GM21619 (cell line): ENCODE measurements around the gene SCN10A.

Source experiments
- ATAC-seq: cut with Tn5 transposase; IDR thresholded peaks from one replicate; pipeline ENCODE4 v1.9.1; 2021; ENCODE audit not compliant: unreplicated experiment

SCN10A gene

DNA sequence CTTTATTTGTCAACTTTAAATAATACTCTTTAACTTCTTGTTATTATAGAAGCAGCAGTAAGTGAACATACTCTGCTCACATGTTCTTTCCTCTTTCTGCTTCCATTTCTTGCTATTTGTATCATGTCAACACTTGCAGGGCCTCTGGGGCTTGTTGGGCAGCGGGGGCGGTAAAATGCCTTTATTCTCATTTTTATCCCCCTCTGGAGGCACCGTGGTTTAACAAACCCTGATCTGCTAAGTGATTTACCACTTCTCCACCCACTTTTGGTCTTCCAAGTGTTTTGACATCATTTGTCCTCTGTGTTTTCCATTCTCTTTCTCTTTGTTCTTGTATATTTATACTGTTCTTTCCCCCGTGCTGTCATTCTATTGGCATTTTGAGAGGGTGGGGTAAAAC, 33.9 kb downstream of the SCN10A start:
- ATAC-seq, result no peak

DNA sequence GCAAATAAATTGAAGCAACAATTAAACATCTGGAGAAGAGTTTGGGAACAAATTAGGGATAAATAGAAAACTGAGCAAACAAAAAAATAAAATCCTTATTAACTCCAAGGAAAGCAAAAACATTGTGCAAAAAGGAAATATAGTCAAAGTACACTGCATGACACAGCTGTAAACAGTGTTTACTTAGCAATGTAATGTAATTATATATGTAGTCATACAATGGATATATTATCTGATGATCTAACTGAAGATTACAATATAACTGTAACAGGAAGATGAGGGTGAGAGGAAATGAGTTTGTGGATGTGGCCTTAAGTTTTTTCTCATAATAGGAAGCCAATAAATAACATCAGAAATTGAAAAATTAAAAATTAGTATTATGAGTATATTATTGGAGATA, 42.5 kb downstream of the SCN10A start:
- no peak for ATAC-seq

DNA sequence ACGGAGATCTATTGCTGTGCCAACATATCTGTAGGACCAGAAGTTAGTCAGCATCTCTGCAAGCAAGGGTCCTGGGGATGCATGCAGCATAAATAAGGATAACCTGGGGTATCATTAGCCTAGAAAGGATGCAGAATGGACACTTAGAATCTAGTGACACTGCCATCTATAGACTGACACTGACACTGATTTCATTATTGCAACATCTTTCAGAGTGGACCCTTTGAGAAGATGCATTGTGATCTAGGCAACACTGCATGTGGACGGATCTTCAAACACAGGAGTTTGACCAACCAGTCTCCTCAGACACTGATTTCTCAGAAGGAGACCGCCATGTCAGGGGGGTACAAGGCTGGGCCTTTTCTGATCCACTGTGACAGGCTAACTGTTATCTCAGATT, 52.4 kb downstream of the SCN10A start:
- ATAC-seq, result no peak

DNA sequence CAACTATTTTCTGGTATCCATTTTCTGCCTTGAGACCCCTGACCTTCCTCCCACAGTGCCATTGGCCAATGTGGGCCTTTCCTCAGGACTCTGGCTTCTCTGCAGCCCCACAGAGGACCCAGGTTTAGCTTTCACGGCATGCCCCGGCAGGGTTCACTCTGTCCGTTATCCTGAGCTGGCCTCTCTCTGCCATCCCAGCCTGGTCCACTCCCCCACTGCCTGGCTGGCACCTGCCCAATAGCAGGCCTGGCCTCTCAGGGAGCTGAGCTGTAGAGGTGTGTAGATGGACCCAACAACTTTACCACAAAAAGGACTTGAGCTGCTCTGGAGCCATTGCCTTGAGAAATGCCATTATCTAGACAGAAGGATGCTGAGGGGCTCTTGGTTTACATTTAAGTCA, 57.5 kb downstream of the SCN10A start:
- no peak for ATAC-seq

DNA sequence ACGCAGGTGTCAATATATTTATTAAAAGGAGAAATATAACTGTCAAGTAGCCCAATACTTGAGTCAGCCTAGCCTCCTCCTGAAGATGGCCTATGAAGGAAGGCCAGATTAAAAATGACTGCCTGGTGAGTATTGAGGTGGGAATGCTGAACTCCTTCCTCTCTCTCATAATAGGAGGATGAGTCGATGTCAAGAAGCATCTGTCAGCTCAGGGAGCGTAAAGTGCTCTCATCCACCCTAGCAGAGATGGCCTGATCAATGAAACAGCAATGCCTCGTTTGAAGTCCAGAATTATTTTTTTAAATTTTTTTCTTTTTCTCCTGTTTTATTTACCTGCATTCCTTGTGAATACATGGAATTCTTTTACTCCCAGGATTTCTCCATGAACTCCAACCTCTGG, 58.3 kb downstream of the SCN10A start:
- no peak for ATAC-seq

DNA sequence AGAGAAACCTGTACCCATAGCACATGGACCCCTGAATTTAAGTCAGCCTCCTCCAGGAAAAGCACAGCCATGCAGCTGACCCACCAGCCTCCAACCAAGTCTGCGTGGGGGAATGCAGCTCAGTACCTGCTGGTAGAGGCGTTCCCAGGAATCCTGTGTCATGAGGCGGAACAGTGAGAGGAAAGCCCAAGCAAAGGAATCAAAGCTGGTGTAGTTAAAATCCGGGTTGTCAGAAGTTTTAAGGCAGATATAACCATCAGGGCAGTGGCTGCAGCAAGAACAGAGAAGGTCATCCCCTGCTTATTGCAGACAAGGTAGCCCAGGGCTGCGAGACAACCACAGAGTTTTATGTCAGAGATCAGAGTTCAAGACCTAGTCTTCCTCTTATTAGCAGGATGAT, 59.1 kb downstream of the SCN10A start:
- no peak for ATAC-seq

DNA sequence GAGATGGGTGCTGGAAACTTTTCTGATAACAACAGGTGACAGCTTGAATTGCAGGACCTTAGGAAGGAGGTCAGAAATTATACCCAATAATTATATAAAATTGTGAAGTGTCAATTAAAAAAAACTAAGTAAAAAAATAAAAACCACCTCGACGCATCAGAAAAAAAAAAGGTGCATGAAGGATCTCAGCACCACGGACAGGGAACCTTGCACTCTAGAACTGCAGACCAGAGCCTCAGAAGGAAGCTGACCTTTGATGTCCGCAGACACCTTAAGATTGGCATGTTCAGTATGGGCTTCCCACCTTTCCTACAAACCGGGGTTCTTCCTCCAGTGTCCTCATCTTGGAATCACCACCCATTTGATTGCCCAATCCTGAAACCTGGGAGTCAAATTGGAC, 60.9 kb downstream of the SCN10A start:
- no peak for ATAC-seq

DNA sequence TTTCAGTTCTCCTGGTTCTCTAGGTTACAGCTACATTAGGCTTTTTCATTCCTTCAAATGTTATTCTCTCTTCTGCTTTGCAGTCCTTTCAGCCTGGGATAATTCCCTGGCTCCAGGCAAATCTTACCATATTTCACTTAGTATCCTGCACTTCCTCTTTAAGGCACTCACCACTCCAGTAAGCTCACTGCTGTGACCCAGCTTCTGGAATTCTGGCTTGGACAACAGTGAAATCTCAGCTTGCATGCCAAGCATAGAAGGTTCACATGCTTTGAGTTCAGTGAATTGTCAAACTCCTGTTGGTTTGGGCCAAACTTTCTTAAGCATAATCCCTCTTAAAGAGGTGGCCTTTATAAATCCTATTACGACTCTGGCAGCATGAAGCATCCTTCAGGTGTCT, 69.4 kb downstream of the SCN10A start:
- no peak for ATAC-seq

DNA sequence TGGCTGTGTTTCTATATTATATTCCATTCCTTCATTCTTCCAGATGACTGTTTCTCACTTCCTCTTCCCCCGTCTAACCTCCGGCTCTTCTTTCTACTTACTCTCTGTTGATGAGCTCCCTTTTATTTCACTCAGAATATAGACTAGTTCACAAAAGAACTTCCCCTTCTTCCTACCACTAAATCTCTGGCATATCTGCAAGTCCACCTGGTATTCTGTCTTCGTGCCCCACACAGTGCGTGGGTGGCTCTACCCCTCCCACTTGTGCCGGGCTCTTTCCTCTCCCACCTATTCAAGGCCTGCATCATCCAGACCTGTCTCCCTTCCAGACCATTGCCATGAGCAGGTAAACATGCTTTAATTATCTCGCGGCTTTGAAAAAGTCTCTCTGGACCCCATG, 73.0 kb downstream of the SCN10A start:
- ATAC-seq, result no peak

DNA sequence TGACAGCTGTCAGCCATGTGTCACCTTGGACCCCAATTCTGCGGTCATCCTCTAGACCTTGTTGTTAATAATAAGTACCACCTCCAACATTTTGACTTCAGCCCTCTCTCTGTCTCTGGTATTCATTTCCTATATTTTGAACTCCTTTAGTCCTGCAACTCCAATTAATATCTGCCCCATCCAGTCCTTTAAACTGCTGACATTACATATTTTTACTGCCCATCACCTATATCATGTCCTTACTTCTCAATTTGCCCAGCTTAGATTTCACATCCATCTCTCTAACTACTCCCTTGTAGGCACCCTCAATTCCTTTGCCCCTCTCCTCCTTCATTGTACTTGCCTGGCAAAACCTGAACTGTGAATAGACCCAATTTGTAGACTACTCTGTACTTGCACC, 73.5 kb downstream of the SCN10A start:
- ATAC-seq, result no peak

DNA sequence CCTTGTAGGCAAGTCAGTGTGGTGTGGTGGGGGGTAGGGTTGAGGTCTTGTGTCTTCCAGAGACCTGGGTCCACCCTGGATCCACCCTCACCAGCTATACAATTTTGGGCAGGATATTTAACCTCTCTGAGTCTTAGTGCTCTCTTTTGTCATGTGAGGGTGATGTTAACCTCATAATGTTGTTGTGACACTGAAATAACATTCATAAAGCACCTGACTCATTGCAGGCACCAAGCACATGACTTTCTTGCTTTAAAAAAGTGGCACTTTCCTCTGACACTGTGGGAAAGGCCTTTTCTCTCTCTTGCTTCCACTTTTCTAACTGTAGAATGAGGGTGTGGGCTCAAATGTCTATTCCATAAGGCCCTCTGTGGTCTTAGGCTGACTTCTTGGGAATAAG, 75.5 kb downstream of the SCN10A start:
- no peak for ATAC-seq

DNA sequence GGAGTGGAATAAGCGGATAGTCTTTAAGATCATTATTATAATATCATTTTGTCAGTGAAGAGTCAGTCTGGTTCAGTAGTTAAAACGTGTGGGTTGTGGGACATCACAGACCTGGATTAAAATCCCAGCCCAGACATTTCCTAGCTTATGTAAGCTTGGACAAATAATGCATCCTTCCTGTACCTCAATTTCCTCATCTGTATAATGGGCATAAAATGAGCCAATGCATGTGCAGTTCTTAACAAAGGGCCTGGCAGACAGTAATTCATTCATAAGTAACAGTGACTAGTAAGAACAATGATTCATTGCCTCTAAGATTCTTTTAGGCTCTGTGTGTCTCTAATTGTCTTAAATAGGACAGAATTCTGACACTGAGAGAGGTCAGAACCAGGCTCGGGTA, 76.1 kb downstream of the SCN10A start:
- ATAC-seq, result no peak

DNA sequence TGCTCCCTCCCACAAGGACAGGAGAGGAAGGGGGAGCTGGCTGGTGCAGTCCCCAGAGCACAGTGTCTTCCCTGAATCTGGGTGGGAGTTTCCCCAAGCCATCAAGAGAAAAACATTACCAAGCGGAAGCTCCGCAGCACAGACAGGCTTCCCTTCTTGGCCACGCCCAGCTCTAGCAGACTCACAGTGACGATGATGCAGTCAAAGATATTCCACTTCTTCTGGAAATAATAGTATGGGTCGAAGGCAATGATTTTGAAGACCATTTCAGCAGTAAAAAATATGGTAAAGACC, 76.7 kb downstream of the SCN10A start:
- no peak for ATAC-seq

DNA sequence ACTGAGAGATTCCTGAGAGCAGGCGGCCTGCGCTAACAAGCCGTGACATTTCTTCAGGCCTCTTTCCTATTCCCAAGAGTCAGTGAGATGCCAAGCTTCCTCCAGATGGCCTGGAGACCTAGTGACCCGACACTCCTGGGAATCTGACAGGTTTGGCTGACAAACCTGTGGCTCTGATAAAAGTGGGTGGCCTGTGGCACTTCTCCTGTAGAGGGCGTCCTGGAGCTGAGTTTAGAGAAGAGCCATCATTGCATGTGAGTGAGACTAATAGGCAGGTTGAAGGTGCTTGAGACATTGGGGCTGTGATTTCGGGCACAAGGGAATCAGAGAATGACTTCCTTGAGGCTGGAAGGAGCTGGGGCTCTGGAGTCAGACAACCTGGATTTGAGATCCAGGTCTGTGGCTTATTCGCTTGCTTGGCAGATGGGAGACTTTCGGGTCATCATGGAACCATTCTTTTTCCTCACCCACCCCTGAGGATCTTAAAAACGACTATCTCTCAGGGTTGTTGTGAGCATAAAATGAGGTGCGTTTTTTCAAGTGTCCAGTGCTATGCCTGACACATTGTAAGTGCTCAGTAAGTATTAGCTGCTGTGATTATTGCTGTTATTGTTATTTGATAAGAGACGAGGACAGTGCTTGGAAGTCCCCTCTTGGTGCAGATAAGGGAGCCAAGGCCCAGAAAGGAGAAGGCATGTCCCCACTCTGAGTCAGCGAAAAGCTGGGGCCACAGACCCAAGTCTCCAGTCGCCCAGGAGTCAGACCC, 77.2 kb downstream of the SCN10A start:
- ATAC-seq, result no peak

DNA sequence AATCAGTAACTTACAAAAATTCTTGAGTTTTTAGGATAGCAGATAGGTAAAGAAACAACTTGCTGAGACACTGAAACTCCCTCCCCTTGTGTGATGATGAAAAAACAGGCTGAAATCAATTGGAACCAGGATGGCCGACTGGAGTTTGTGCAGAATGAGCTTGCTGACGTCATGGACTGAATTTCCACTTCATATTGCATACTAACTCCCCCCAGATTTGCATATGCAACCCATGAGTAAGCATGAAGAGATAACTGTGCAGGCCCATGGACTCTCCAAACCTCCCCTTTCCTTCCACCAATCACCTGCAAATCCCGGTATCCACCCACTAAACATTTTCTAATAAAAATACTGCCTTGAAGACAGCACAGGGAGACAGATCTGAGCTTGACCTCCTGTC, 84.5 kb downstream of the SCN10A start:
- ATAC-seq, result no peak

DNA sequence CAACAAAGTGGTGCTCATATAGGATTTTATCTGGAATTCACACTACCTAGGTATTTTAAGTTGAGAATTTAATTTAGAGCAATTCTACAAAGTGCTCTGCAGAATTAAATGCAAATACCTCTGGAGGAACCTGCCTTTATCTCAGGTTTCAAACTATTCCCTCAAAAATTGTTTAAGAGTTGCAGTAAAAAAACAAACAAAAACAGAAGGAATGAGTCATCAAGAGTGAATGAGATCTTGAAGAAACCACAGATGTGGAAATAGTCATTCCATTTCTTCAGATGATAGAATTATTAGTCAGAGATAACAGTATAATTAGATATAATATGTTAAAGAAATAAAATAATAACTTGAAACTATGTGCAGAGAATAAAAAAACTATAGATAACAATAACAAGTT, 85.7 kb downstream of the SCN10A start:
- ATAC-seq, result no peak

DNA sequence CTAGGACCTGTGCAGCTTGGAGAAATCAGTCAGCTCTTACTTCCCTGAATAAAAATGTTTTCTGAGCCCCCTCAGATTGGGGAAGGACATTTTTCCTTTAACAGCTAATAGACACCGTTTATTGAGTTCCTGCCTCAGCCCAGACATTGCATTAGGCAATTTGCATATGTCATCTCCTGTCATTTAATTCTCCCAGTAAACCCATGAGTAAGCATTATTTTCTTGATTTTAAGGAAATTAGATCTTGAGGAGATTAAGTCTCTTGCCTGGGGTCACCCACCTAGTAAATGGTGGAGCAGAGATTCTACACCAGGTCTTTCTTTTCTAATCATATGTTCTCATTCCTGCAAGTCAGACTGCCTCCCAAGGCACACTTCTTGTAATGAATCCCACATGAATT, 88.0 kb downstream of the SCN10A start:
- no peak for ATAC-seq

DNA sequence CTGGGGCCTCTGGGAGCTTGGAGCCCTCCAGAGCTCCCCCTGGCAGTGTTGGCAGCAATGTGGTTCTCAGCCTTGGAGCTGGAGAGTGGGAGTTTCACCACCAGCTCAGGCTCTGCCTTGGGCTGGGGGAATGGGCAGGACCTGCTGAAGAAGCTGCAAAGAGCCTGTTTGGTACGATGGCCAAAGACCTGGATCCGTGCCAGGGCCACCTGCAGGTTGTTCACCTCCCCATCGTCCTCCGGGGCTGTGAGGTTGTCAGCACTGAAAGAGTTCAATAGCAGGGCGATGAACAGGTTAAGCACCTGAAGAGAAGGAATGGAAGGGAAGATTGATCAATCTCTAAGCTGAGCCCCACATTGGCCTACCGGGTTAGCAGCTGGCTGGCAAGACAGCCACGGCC, 89.3 kb downstream of the SCN10A start:
- ATAC-seq, result no peak

DNA sequence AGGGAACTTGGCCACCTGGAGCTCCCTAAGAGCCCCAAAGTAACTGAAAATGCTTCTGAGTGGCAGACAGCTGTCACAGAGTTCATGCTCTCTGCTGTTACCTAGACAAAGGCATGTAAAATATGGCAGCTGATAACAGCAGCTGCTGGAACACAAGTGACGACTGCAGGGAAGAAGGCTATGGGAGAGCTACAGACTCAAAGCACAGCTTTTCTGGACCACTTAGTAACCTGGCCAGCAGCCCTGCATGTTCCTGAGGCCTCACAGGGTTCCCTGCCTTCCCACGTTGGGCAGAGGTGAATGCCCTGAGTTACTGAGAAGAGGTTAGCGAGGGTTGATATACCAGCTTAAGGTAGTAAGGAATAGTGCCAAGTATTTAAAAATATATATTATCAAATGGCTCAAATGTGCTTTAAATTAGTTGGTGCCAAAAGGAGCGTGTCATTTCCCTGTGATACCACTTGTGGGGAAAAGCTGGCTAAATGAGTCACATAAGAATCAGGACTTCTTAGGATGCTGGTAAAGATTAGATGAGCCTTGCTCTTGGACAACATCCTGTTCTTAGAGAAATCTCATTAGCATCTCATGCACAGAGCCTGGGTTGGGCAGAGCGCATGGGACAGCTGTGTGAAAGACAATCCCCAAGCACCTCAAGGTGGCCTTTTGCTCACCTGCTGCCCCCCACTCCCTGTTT, 90.1 kb downstream of the SCN10A start:
- ATAC-seq, result no peak

DNA sequence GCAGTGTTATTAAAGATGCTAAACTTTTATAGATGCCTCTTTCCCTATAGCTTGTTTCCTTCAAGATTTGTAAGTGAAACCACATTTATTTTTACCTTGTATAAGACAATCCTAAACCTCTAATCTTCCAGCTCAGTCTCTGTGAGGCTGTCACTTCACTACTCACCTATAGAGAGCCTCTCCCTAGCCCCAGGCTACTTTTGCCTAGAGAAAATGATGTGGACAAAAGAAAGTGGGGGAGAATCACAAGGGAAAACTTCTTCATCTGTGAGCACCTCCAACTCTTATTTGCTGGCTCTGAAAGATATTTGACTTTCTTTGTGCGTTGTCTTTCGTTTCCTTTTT, 91.7 kb downstream of the SCN10A start:
- ATAC-seq, result no peak

DNA sequence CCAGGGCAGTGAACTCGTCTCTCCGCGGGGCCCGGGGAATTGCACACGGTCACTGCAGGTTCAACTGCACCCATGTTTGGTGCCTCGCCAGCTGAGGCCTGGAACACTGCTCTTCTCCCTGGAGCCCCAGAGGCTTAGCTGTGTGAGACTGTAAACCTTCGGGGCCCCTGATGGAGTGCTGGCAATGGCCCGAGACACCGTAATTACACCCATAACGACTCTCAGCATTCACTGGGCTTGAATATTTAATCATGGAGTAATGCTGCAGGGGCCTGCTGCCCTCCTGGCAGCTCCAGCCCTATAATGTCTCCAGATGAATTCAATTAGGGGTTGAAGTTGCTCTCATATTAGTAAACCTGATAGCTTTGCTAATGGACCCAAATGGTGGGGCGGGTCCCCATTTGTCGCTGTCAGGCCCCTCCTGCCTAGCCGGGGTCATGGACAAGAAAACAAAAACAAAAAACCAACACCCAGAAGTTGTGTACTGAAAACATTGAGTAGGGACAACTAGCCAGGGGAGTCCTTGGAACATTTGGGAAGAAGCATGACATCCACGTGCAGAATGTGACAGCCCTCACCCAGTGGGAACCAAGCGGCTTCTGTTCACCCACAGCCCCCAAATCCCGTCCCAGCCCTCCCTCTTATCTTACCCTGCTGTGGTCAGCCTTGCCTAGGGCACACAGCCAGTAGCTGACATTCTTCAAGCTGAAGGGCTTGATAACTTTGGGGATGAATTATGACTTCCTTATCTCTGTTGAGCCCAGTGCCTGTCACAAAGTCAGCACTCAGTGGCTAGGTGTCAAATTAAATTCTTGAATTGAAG, 92.2 kb downstream of the SCN10A start:
- ATAC-seq, result no peak

DNA sequence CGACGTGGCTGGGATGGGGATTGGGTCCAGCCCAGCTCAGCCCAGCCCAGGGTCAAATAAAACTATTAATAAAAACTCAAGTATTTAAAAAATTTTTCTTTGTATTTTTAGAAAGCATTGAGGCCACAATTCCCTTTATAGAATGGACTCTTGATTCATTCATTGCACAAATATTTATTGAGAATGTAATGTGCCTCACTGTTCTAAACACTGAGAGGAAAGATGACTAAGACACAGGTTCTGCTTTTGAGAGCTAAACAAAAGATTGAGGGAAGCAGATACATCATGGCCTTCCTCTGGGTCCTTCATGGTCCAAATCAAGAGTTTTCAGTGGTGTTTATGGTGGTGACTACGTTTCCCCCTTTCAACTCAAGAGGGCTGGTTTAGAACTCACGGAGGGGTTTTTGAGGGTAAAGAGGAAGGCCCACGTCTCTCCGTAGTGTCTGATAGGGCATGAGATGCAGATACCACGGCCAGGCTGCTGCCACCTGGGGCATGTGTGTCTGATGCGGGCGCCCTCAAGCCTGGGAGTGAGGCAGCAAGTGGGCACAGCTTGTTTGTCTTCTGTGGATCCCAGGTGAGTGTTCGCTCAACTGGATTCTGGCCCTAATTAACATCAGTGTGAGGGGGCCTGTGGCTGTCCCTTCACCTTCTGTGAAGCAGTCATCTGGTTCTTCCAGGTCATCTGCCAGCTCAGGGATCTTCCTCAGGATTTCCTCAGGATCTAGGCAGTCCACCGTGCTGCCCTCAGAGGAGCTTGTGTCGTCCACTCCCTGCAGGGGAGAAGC, 93.0 kb downstream of the SCN10A start:
- ATAC-seq, result no peak
